Mammary epithelial cell (primary cell): ENCODE measurements around the gene SCNN1A.

Experiments
- EZH2 ChIP-seq: IDR thresholded peaks from 2 replicates; pipeline ENCODE4 v1.6.1; 2012; ENCODE audit warnings: low read length, inconsistent platforms, borderline replicate concordance
- TF ChIP-seq, protein P1 (sequence below), 2 donors: IDR thresholded peaks in 1 of 2; conservative IDR thresholded peaks in 1 of 2; 2 replicates each; pipeline ENCODE4 v1.5.1; 2011 to 2012; ENCODE audit warnings: inconsistent platforms in 2 of 2, low read length in 2 of 2, mild to moderate bottlenecking in 2 of 2, control low read depth in 1 of 2, low read depth in 1 of 2; ENCODE audit not compliant: insufficient read depth in 1 of 2; ENCODE audit errors: extremely low read depth in 1 of 2

DNA sequence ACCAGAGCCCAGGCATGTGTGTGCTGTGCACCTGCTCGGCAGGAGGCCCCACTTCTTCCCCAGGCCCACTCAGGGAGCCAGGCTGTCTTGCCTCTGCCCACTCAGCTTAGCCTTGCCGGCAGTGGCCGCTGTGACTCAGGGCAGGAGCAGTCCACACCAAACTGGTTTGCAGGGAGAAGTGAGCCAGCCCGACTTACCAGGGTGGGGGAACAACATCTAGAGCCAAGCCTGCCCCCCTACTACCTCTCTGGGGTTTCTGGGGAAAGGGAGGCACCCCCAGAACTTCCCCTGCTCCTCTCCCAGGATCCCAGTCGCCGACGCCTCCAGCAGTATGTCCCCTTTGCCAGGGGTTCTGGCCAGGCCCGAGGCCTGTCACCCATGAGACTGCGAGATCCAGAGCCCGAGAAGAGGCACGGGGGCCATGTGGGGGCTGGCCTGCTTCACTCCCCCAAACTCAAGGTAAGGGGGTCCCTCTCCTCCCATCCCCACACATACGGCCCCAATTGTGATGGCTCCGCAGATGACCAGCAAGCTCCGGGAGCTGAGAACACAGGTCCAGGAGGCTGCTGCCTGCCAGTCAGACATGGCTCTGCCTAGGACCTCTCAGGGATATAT is 61.9 kb downstream of the SCNN1A start:
- TF ChIP-seq EZH2, result no peak
- TF ChIP-seq, protein P1, sequence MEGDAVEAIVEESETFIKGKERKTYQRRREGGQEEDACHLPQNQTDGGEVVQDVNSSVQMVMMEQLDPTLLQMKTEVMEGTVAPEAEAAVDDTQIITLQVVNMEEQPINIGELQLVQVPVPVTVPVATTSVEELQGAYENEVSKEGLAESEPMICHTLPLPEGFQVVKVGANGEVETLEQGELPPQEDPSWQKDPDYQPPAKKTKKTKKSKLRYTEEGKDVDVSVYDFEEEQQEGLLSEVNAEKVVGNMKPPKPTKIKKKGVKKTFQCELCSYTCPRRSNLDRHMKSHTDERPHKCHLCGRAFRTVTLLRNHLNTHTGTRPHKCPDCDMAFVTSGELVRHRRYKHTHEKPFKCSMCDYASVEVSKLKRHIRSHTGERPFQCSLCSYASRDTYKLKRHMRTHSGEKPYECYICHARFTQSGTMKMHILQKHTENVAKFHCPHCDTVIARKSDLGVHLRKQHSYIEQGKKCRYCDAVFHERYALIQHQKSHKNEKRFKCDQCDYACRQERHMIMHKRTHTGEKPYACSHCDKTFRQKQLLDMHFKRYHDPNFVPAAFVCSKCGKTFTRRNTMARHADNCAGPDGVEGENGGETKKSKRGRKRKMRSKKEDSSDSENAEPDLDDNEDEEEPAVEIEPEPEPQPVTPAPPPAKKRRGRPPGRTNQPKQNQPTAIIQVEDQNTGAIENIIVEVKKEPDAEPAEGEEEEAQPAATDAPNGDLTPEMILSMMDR (conservative IDR thresholded peaks at IDR 0.05 in 1 of 2, IDR thresholded peaks at IDR 0.05 in 1 of 2; ENCODE audit: extremely low read depth in 1 of 2, insufficient read depth in 1 of 2, low read depth in 1 of 2, low read length in 2 of 2), result peak in 1 of 2 donors; percentile 45
